Pancreas (tissue), 10 donors: ENCODE results near the gene PCCA. TPM values are rescaled to one million over a fixed set of nuclear protein-coding genes. Genes with fewer than 3 reads are reported as not detected.

Experiments used
- ATAC-seq, 4 donors: fragments of 200-7000 bp; cut with Tn5 transposase; one replicate each; pipeline versions ENCODE4 v1.8.0 to v1.9.1; 2020; ENCODE audit warnings: mild to moderate bottlenecking in 4 of 4, moderate library complexity in 4 of 4
- DNase-seq, 6 donors: peaks; one replicate each; pipeline ENCODE4 v3.0.0-alpha.2; 2020
- FAIRE-seq: peaks from 2 replicates; lab custom pipeline; 2012; peaks lifted over from hg19 to GRCh38; lab: Jason Lieb, UNC
- H3K27ac ChIP-seq, 4 donors: fragments of 200-600 bp; sonication (generic); 1 replicate in 3 of 4; 2 replicates in 1 of 4; pipeline versions ENCODE4 v1.5.0 to v1.8.0; 2020
- H3K27me3 ChIP-seq, 4 donors: fragments of 200-600 bp; one replicate each; pipeline ENCODE4 v1.8.0; 2021
- H3K36me3 ChIP-seq, 3 donors: fragments of 200-600 bp; sonication (generic) in 1 of 3; one replicate each; pipeline versions ENCODE4 v1.5.0 to v1.8.0; 2020 to 2021
- H3K4me1 ChIP-seq, 3 donors: fragments of 200-600 bp; one replicate each; pipeline ENCODE4 v1.8.0; 2021
- H3K4me3 ChIP-seq, 4 donors: fragments of 200-600 bp; sonication (generic) in 2 of 4; one replicate each; pipeline versions ENCODE4 v1.5.0 to v1.8.0; 2020 to 2021
- H3K9me3 ChIP-seq, 4 donors: fragments of 200-600 bp; one replicate each; pipeline ENCODE4 v1.8.0; 2021
- CTCF ChIP-seq, 4 donors: fragments of 200-600 bp; sonication (generic) in 3 of 4; IDR thresholded peaks; one replicate each; pipeline versions ENCODE4 v1.5.0 to v1.8.0; 2021; ENCODE audit warnings: antibody characterized with exemption in 4 of 4
- WGBS, 2 donors: extraction: QIAGEN DNeasy Blood & Tissue Kit; methylation state at CpG; one replicate each; pipeline ENCODE4 v1.1.7; 2013; 5-methylcytosine and 5-hydroxymethylcytosine counted together
- intact Hi-C, 3 donors: fragments of 100-400 bp; cut with DNase I; formaldehyde crosslinking; loops; one replicate each; pipeline versions ENCODE4 v1.11.1 to v1.14.2; 2022
- polyA plus RNA-seq, 2 donors: library from polyadenylated mRNA; stranded (reverse); fragments of 200-250 nt; gene quantifications; one replicate each; pipeline ENCODE4 v1.2.3, GENCODE V29; 2013
- total RNA-seq, 6 donors: library from RNA; stranded (reverse); fragmentation: NEBNext Ultra II Directional in 4 of 6; extraction: Animal tissue kit (Norgen Biotek cat#: 25700) in 4 of 6; gene quantifications; one replicate each; pipeline versions ENCODE4 v1.2.1 to v1.2.4, GENCODE V29; 2021 to 2023
- donor health status: healthy with polysubstance abuse.
- donor health status: DM: no; HTN: no; CAD: no; lungs with moderate emphysema.
- donor health status: DM: no; HTN: no; CAD: no.
- donor health status: control.
- donor health status: control.
- donor health status: Bipolar disorder and iron deficiency.
- donor health status: DM: yes; HTN: yes; CAD: no.
- donor health status: DM: no; HTN: no; CAD: no.
- donor health status: DM: no; HTN: no; CAD: no.
- donor health status: DM: yes; HTN: yes; CAD: no.

Gene PCCA
- total and polyA plus RNA-seq, 8 donors, result 14.2 to 32.1 (median 24.1) TPM

- ATAC-seq, result no peak
- no peak overlapping the region for H3K4me3 ChIP-seq
- WGBS, 2 donors, result 82 to 88% methylated on average over 7 of the region's 7 CpGs
- no peak for TF ChIP-seq CTCF (IDR thresholded peaks at IDR 0.05)
- no peak overlapping the region for H3K27ac ChIP-seq
- no peaks in the 10 kb centered on the region for H3K36me3 ChIP-seq
- intact Hi-C loops, result no loop called here
- no peaks in the 10 kb centered on the region for H3K4me1 ChIP-seq
- H3K9me3 ChIP-seq, result no peaks in the 10 kb centered on the region
- no peak for FAIRE-seq
- H3K27me3 ChIP-seq, result no peaks in the 10 kb centered on the region
- DNase-seq, result no peak
Observed at GRCh38 chr13:100254002-100254401, 165.1 kb downstream of the PCCA start.

GRCh38 chr13:100262404-100262803, 173.5 kb downstream of the PCCA start:
- FAIRE-seq, result no peak
- no peak for ATAC-seq
- no peak for TF ChIP-seq CTCF (IDR thresholded peaks at IDR 0.05)
- Histone ChIP-seq H3K36me3 (no peaks in the 10 kb centered on the region), H3K27ac (no peak overlapping the region), H3K4me1 (no peaks in the 10 kb centered on the region), H3K4me3 (no peak overlapping the region), H3K9me3 (no peaks in the 10 kb centered on the region), H3K27me3 (no peaks in the 10 kb centered on the region)
- WGBS, 2 donors, result 75% methylated on average over 3 of the region's 3 CpGs
- intact Hi-C loops, result no loop called here
- no peak for DNase-seq

GRCh38 chr13:100266026-100266425, 177.1 kb downstream of the PCCA start:
- intact Hi-C loops, result no loop called here
- Histone ChIP-seq H3K27me3 (no peaks in the 10 kb centered on the region), H3K4me3 (no peak overlapping the region), H3K27ac (no peak overlapping the region), H3K9me3 (no peaks in the 10 kb centered on the region), H3K36me3 (no peaks in the 10 kb centered on the region), H3K4me1 (no peaks in the 10 kb centered on the region)
- DNase-seq, result no peak
- TF ChIP-seq CTCF (IDR thresholded peaks at IDR 0.05), result no peak
- ATAC-seq, result no peak
- FAIRE-seq, result no peak
- 92 to 95% methylated on average over 2 of the region's 2 CpGs for WGBS, 2 donors

GRCh38 chr13:100269837-100270236, 180.9 kb downstream of the PCCA start:
- no peaks in the 10 kb centered on the region for H3K27me3 ChIP-seq
- no peaks in the 10 kb centered on the region for H3K4me1 ChIP-seq
- H3K27ac ChIP-seq, result no peak overlapping the region
- ATAC-seq, result peak in 3 of 4 donors; percentile 59 to 77 (median 73)
- WGBS, 2 donors, result 60 to 63% methylated on average over 2 of the region's 2 CpGs
- FAIRE-seq, result no peak
- no peaks in the 10 kb centered on the region for H3K36me3 ChIP-seq
- peak in 4 of 6 donors; percentile 26 to 61 (median 51) for DNase-seq
- intact Hi-C loops, result no loop called here
- no peak for TF ChIP-seq CTCF (IDR thresholded peaks at IDR 0.05)
- H3K4me3 ChIP-seq, result no peak overlapping the region
- no peaks in the 10 kb centered on the region for H3K9me3 ChIP-seq

- no peak for TF ChIP-seq CTCF (IDR thresholded peaks at IDR 0.05)
- ATAC-seq, result no peak
- no peak for DNase-seq
- Histone ChIP-seq H3K4me1 (no peaks in the 10 kb centered on the region), H3K4me3 (no peak overlapping the region), H3K27ac (no peak overlapping the region), H3K27me3 (no peaks in the 10 kb centered on the region), H3K9me3 (no peaks in the 10 kb centered on the region), H3K36me3 (no peaks in the 10 kb centered on the region)
- 93 to 95% methylated on average over 6 of the region's 6 CpGs for WGBS, 2 donors
- no peak for FAIRE-seq
- intact Hi-C loops, result no loop called here
Observed at GRCh38 chr13:100273138-100273537, 184.2 kb downstream of the PCCA start.
